A549 treated with CORT108297 at 1 μM for 4 hours (cell line): ENCODE data around the gene SMU1. TPM values are rescaled to one million over a fixed set of nuclear protein-coding genes. Genes with fewer than 3 reads are reported as not detected.

ENCODE experiments used
- total RNA-seq: library from RNA; stranded (reverse); fragments of 200-300 nt; extraction: Qiagen RNA extraction; gene quantifications from 5 replicates; pipeline ENCODE4 v1.2.3, GENCODE V29; 2022

SMU1 gene
- total RNA-seq: 17.3 to 24.6 TPM (median 18.3 TPM) in 5 replicates

GRCh38 chr9:33076046-33077004 lies at the start of gene SMU1:
SMU1 (minus strand) TSS chr9:33076674; CDS start chr9:33076608, 66 bp downstream.

GRCh38 chr9:33024966-33025571 lies 51.4 kb downstream of the SMU1 start, which contains the start of gene DNAJA1:
DNAJA1 (plus strand) TSS chr9:33025273; CDS start chr9:33026485, 1,212 bp downstream.

Other genes with a start within 250 kb of the SMU1 start
- gene APTX, start 75.0 kb downstream of the SMU1 start, total RNA-seq: 37.9 to 53.2 TPM (median 40.8 TPM) in 5 replicates
- gene DNAJA1, start 51.4 kb downstream of the SMU1 start, total RNA-seq: 240 to 342 TPM (median 269 TPM) in 5 replicates
- 153 to 203 TPM (median 182 TPM) in 5 replicates for gene B4GALT1, start 90.7 kb upstream of the SMU1 start, total RNA-seq
- 0.28 TPM in 1 of 5 replicates, not detected in the others for gene SPINK4, start 163.5 kb upstream of the SMU1 start, total RNA-seq
- gene BAG1, start 188.0 kb upstream of the SMU1 start, total RNA-seq: 133 to 147 TPM (median 144 TPM) in 5 replicates
- 71.1 to 94.9 TPM (median 75.7 TPM) in 5 replicates for gene CHMP5, start 188.4 kb upstream of the SMU1 start, total RNA-seq
- gene NFX1, start 213.8 kb upstream of the SMU1 start, total RNA-seq: 27.5 to 30.4 TPM (median 28.9 TPM) in 5 replicates